ENCODE results near the gene STAT3. TPM values are rescaled to one million over a fixed set of nuclear protein-coding genes. Genes with fewer than 3 reads are reported as not detected.
A peak's percentile ranks its signal among the peaks of the same experiment; 100 is the strongest.

Gene STAT3
- total and polyA plus RNA-seq, 9 of the 15 experiments (the other 6 are each of a cell fraction or from before 2014, with no cell fraction given) = 90.0 to 179 (median 114) TPM

- ATAC-seq (no peak), DNase-seq (ENCODE audit: extremely low read depth in 1 of 4, low spot score in 3 of 4) (no peak), FAIRE-seq (no peak)
- no TSS peak for BruUV-seq (replicated peaks)
- Histone ChIP-seq H3K4me1 (replicated peaks in 1 of 2; ENCODE audit: control insufficient read depth in 2 of 2, insufficient read depth in 2 of 2, low read length in 2 of 2) (peaks cover 13 to 24% of the 10 kb centered on the region in 2 experiments), H3K79me2 (ENCODE audit: control insufficient read depth, insufficient read depth, low read length) (peaks cover 95% of the 10 kb centered on the region), H3K9me1 (ENCODE audit: control insufficient read depth, insufficient read depth, low read length) (no peaks in the 10 kb centered on the region), H4K20me1 (replicated peaks; ENCODE audit: control insufficient read depth, insufficient read depth, low read length) (no peaks in the 10 kb centered on the region), H3K27me3 (ENCODE audit: control insufficient read depth in 2 of 2, insufficient read depth in 2 of 2, low read length in 2 of 2) (no peaks in the 10 kb centered on the region), H3K4me2 (ENCODE audit: insufficient read depth, low read length) (peak overlapping the region; percentile 95), H3K4me3 (peak overlapping the region; percentile 81), H3K27ac (ENCODE audit: extremely low read depth, low read depth, low read length) (peak overlapping the region; percentile 93), H3K36me3 (ENCODE audit: control insufficient read depth, insufficient read depth, low read length) (peaks cover 45% of the 10 kb centered on the region), H3K9me3 (replicated peaks; ENCODE audit: control insufficient read depth, insufficient read depth, low read depth, low read length) (no peaks in the 10 kb centered on the region), H3K9ac (ENCODE audit: insufficient read depth in 1 of 2, low read depth in 2 of 2, low read length in 2 of 2) (peak overlapping the region in 1 of 2 experiments; percentile 84; a peak in 3 of 4 replicates), H2AFZ (ENCODE audit: low read depth, low read length) (no peak overlapping the region)
- ChIA-PET POLR2A (interaction anchor here (0.9 to 2.5 kb wide), 4 partner anchors 10 to 14 kb away, joined by 3 to 11 read pairs (median 3); partner anchors contain the start of gene STAT5A), CTCF (ENCODE audit: low intra/inter-chr PET ratio) (no interaction called here)
- intact Hi-C loops (cut with micrococcal nuclease) = no loop called here
- in situ Hi-C loops (cut with MboI) = no loop called here
- 1% methylated on average over 7 of the region's 7 CpGs for WGBS (ENCODE audit: insufficient coverage, low coverage, missing lambda C conversion rate)
- TF ChIP-seq KLF13 (tag; IDR thresholded peaks at IDR 0.05; ENCODE audit: borderline replicate concordance, low read depth) (no peak), ZEB2 (IDR thresholded peaks at IDR 0.05) (0 out of 2 replicates have a peak, but pooled peaks have one; percentile 12), EHMT2 (IDR thresholded peaks at IDR 0.05) (no peak), BDP1 (IDR thresholded peaks at IDR 0.05; ENCODE audit: insufficient read depth, insufficient read length) (no peak), TCF7 (IDR thresholded peaks at IDR 0.05; ENCODE audit: borderline replicate concordance) (no peak), MLLT1 (IDR thresholded peaks at IDR 0.05) (peak; percentile 45 to 81; a peak in 3 of 4 replicates), BRF2 (IDR thresholded peaks at IDR 0.05; ENCODE audit: borderline replicate concordance, insufficient read depth, insufficient read length) (no peak), SMC3 (conservative IDR thresholded peaks at IDR 0.05; ENCODE audit: insufficient read depth, low read depth, low read length) (no peak), CBFA2T2 (conservative IDR thresholded peaks at IDR 0.05) (no peak), KDM1A (IDR thresholded peaks at IDR 0.05) (no peak), CHD4 (IDR thresholded peaks at IDR 0.05; ENCODE audit: insufficient read depth, insufficient replicate concordance, low read depth, low read length, poor library complexity, severe bottlenecking) (no peak), MXI1 (IDR thresholded peaks at IDR 0.05; ENCODE audit: low read depth, low read length) (no peak), NCOA6 (IDR thresholded peaks at IDR 0.05) (no peak), HINFP (tag; conservative IDR thresholded peaks at IDR 0.05; ENCODE audit: low read depth) (no peak)
These were observed 114.6 kb downstream of the STAT3 start for GRCh38 chr17:42273474-42274252.
